ENCODE results near the gene MAGEC3.

The MAGEC3 gene

DNA sequence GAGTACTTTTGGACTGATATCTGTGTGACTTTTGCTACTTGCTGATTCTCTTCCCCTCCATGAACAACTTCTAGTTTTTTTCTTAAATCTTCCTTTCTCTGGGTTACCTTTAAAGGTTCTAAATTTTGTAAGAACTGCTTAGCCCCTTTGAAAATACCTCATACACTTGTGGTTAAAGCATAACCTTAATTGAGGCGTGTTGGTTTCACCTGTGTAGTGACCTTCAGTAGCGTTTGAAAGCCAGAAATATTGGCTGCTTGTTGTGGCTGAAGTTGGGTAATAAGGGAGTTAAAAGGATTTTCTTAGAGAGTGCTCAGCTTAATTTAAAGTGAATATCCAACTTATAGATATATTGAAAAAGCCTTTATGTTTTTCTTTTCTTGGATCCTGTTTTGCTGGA, 97.5 kb downstream of the MAGEC3 start:
- TF ChIP-seq, protein P1, sequence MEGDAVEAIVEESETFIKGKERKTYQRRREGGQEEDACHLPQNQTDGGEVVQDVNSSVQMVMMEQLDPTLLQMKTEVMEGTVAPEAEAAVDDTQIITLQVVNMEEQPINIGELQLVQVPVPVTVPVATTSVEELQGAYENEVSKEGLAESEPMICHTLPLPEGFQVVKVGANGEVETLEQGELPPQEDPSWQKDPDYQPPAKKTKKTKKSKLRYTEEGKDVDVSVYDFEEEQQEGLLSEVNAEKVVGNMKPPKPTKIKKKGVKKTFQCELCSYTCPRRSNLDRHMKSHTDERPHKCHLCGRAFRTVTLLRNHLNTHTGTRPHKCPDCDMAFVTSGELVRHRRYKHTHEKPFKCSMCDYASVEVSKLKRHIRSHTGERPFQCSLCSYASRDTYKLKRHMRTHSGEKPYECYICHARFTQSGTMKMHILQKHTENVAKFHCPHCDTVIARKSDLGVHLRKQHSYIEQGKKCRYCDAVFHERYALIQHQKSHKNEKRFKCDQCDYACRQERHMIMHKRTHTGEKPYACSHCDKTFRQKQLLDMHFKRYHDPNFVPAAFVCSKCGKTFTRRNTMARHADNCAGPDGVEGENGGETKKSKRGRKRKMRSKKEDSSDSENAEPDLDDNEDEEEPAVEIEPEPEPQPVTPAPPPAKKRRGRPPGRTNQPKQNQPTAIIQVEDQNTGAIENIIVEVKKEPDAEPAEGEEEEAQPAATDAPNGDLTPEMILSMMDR (IDR thresholded peaks at IDR 0.05; ENCODE audit: insufficient read depth, low read length, missing control alignments) = no peak
- ChIA-PET CTCF (no interaction called here), POLR2A (no interaction called here)
- no peak overlapping the region for H3K4me3 ChIP-seq (ENCODE audit: low read depth, low read length)
- DNase-seq (ENCODE audit: low read depth, low spot score) = no peak

DNA sequence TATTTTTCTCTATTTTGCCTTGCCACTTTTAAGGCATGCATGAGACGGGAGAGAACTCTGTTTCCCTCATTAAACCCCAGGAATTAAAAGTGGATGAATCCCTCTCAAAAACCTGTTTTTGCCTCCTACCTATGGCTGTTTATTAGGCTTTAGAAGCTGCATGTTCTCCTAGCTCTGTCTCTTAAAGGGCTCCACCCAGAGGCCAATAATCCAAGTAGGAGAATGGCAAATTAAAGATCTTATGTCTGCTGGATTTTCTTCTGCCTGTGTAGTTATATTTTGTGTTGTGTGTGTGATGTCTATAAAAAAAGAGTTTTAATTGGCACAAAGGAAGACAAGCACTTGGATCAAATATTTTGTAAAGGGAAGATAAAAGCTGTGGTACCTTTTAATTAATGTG, 98.0 kb downstream of the MAGEC3 start:
- DNase-seq (ENCODE audit: low read depth, low spot score) = no peak
- TF ChIP-seq, protein P1 (IDR thresholded peaks at IDR 0.05; ENCODE audit: insufficient read depth, low read length, missing control alignments) = no peak
- POLR2A ChIA-PET = no interaction called here
- CTCF ChIA-PET = no interaction called here
- H3K4me3 ChIP-seq (ENCODE audit: low read depth, low read length) = no peak overlapping the region

DNA sequence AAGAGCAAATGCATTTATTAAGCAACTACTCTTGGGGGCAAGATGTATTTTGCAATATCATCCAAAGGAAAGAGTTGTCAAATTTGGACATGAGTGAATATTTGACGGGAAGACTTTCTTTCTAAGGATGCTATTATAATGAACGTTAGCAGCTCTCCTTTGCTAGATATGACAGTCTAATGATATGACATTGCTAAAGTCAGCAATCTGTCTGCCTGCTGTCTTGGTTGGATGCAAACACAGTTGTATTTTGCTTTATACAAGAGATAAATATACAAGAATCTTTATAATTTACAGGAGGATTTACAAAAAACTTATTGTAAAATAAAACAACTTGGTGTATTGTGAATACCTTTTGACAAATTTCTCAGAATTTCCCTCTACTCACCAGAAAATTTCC, 103.1 kb downstream of the MAGEC3 start:
- no peak for DNase-seq (ENCODE audit: low read depth, low spot score)
- TF ChIP-seq, protein P1 (IDR thresholded peaks at IDR 0.05; ENCODE audit: insufficient read depth, low read length, missing control alignments) = no peak
- no peak overlapping the region for H3K4me3 ChIP-seq (ENCODE audit: low read depth, low read length)
- CTCF ChIA-PET = no interaction called here
- POLR2A ChIA-PET = no interaction called here

DNA sequence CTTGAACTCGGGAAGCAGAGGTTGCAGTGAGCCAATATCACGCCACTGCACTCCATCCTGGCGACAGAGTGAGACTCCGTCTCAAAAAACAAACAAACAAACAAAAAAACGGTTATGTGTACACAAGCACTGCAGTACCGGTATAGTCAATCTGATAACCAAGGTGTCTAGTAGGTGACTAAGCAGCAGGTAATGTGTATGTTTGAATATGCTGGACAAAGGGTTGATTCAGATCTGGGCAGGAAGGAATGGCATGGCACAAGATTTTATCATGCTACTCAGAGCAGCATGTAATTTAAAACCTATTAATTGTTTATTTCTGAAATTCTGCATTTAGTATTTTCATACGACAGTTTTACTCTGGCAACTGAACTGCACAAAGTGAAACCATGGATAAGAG, 107.3 kb downstream of the MAGEC3 start:
- TF ChIP-seq, protein P1 (IDR thresholded peaks at IDR 0.05; ENCODE audit: insufficient read depth, low read length, missing control alignments) = no peak
- CTCF ChIA-PET = no interaction called here
- POLR2A ChIA-PET = no interaction called here
- H3K4me3 ChIP-seq (ENCODE audit: low read depth, low read length) = no peak overlapping the region
- DNase-seq (ENCODE audit: low read depth, low spot score) = no peak

DNA sequence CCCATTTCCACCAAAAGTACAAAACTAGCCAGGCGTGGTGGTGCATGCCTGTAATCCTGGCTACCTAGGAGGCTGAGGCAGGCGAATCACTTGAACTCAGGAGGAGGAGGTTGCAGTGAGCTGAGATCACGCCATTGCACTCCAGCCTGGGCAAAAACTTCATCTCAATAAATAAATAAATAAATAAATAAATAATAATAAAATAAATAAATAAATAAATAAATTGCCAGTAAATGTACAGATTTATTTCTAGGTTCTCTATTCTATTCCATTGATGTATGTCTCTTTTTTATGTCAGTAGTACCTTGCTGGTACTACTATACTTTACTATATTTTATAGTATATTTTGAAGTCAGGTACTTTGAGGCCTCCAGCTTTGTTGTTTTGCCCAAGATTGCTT, 109.2 kb downstream of the MAGEC3 start:
- ChIA-PET POLR2A (no interaction called here), CTCF (no interaction called here)
- H3K4me3 ChIP-seq (ENCODE audit: low read depth, low read length) = no peak overlapping the region
- TF ChIP-seq, protein P1 (IDR thresholded peaks at IDR 0.05; ENCODE audit: insufficient read depth, low read length, missing control alignments) = no peak
- DNase-seq (ENCODE audit: low read depth, low spot score) = no peak
